Caco-2 (cell line): ENCODE results near the gene SMIM24. TPM values are rescaled to one million over a fixed set of nuclear protein-coding genes. Genes with fewer than 3 reads are reported as not detected.

ENCODE experiments used
- BruUV-seq: library from RNA; stranded (reverse); fragments of 400-500 nt; replicated peaks from 2 replicates; lab custom pipeline; 2021; lab: Mats Ljungman, UMichigan
- CTCF ChIA-PET: fragments of 300-600 bp; sonication (Branson Sonifier 250); formaldehyde crosslinking; loops from one replicate; lab custom pipeline; 2022; ENCODE audit warnings: antibody characterized with exemption; lab: Charles Lee
- POLR2A ChIA-PET: fragments of 300-600 bp; sonication (Branson Sonifier 250); formaldehyde crosslinking; loops from one replicate; lab custom pipeline; 2022; ENCODE audit warnings: antibody characterized with exemption; lab: Charles Lee
- DNase-seq, 2 experiments: peaks; one replicate each; pipeline versions ENCODE4 v3.0.0 to v3.0.0-alpha.2; 2020 to 2022
- H3K27me3 ChIP-seq: replicated peaks from 2 replicates; pipeline ENCODE4 v1.6.0; 2011; ENCODE audit warnings: low read length; ENCODE audit not compliant: control insufficient read depth, insufficient read depth
- H3K36me3 ChIP-seq: 2 replicates; pipeline ENCODE4 v1.5.1; 2011; ENCODE audit warnings: low read length; ENCODE audit not compliant: control insufficient read depth, insufficient read depth
- H3K4me1 ChIP-seq: fragments of 250-450 bp; sonication (Bioruptor Pico); 2 replicates; pipeline ENCODE4 v1.5.1; 2020; ENCODE audit warnings: mild to moderate bottlenecking
- H3K4me3 ChIP-seq: 2 replicates; pipeline ENCODE4 v1.5.1; 2011; ENCODE audit warnings: low read depth, mild to moderate bottlenecking, control low read depth, low read length
- H3K9me3 ChIP-seq: fragments of 250-450 bp; sonication (Bioruptor Pico); 2 replicates; pipeline ENCODE4 v1.5.1; 2020; ENCODE audit warnings: mild to moderate bottlenecking, moderate library complexity
- H3K27ac Mint-ChIP-seq: one replicate; pipeline ENCODE4 v1.8.0; 2022; ENCODE audit warnings: mixed read lengths; ENCODE audit not compliant: unreplicated experiment
- H3K27me3 Mint-ChIP-seq: one replicate; pipeline ENCODE4 v1.8.0; 2022; ENCODE audit warnings: mixed read lengths; ENCODE audit not compliant: insufficient read depth, unreplicated experiment
- H3K36me3 Mint-ChIP-seq: one replicate; pipeline ENCODE4 v1.8.0; 2022; ENCODE audit warnings: mild to moderate bottlenecking, mixed read lengths; ENCODE audit not compliant: insufficient read depth, unreplicated experiment
- H3K4me1 Mint-ChIP-seq: one replicate; pipeline ENCODE4 v1.8.0; 2022; ENCODE audit warnings: low read depth, mixed read lengths; ENCODE audit not compliant: unreplicated experiment
- H3K4me3 Mint-ChIP-seq: one replicate; pipeline ENCODE4 v1.8.0; 2022; ENCODE audit warnings: mild to moderate bottlenecking, moderate library complexity, mixed read lengths; ENCODE audit not compliant: unreplicated experiment
- H3K9me3 Mint-ChIP-seq: one replicate; pipeline ENCODE4 v1.8.0; 2022; ENCODE audit warnings: mixed read lengths; ENCODE audit not compliant: unreplicated experiment
- CTCF ChIP-seq, 2 experiments: fragments of 200-600 bp in 1 of 2; IDR thresholded peaks; 1 replicate in 1 of 2; 2 replicates in 1 of 2; pipeline versions ENCODE4 v1.5.1 to v1.8.0; 2011 to 2022; ENCODE audit warnings: antibody characterized with exemption in 1 of 2, control low read depth in 1 of 2, inconsistent platforms in 1 of 2, low read depth in 1 of 2, low read length in 1 of 2, mild to moderate bottlenecking in 1 of 2, moderate library complexity in 1 of 2; ENCODE audit not compliant: insufficient read depth in 1 of 2, severe bottlenecking in 1 of 2, unreplicated experiment in 1 of 2
- intact Hi-C: fragments of 100-400 bp; cut with micrococcal nuclease; formaldehyde crosslinking; loops from one replicate; pipeline ENCODE4 v1.10.0; 2022; ENCODE audit not compliant: unreplicated experiment
- total RNA-seq: library from RNA; stranded (reverse); gene quantifications from 2 replicates; pipeline ENCODE4 v1.2.3, GENCODE V29; 2022

SMIM24 gene
- total RNA-seq, 1 experiment from 2014 or later = 1.7 TPM

DNA sequence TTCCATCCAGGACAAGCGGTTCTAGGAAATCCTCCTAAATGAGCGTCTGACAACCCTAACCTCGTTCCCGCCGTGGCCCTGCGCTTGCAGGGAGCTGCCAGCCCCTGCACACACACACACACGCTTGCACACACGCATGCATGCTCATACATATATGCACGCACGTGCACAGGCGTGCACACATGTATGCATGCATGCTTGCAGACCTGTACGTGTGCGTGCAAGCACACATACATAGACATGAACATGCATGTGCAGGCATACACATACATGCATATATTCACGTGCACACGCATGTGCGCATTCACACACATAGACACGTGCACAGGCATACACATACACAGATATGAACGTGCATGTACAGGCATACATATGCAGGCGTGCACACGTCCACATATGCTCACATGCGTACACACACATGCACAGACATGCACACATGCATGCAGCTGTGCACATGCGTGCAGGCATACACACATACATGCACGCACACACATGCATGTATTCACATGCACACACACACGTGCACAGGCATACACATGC is 35.6 kb downstream of the SMIM24 start:
- Histone ChIP-seq H3K36me3 (no peaks in the 10 kb centered on the region), H3K9me3 (no peaks in the 10 kb centered on the region), H3K4me3 (no peak overlapping the region), H3K4me1 (no peaks in the 10 kb centered on the region), H3K27me3 (no peaks in the 10 kb centered on the region)
- ChIA-PET POLR2A (no interaction called here), CTCF (interaction anchor here (0.5 kb wide), 1 partner anchor 1493 kb away, joined by 4 read pairs; no protein-coding TSS in a partner anchor)
- peaks cover 7% of the 10 kb centered on the region for H3K4me1 Mint-ChIP-seq
- H3K4me3 Mint-ChIP-seq = no peak overlapping the region
- no TSS peak for BruUV-seq
- H3K36me3 Mint-ChIP-seq = no peaks in the 10 kb centered on the region
- no peak overlapping the region for H3K27ac Mint-ChIP-seq
- no peak for DNase-seq
- no peaks in the 10 kb centered on the region for H3K27me3 Mint-ChIP-seq
- intact Hi-C loops = no loop called here
- TF ChIP-seq CTCF (IDR thresholded peaks at IDR 0.05; ENCODE audit: insufficient read depth in 1 of 2, low read depth in 1 of 2, low read length in 1 of 2, severe bottlenecking in 1 of 2, unreplicated experiment in 1 of 2) = no peak
- H3K9me3 Mint-ChIP-seq = no peaks in the 10 kb centered on the region

GRCh38 chr19:3443840-3444694 is 36.3 kb downstream of the SMIM24 start:
- ChIA-PET POLR2A (no interaction called here), CTCF (interaction anchor here (0.5 kb wide), 1 partner anchor 1493 kb away, joined by 4 read pairs; no protein-coding TSS in a partner anchor)
- H3K27ac Mint-ChIP-seq = no peak overlapping the region
- no peak overlapping the region for H3K4me3 ChIP-seq
- no peaks in the 10 kb centered on the region for H3K27me3 Mint-ChIP-seq
- H3K27me3 ChIP-seq = no peaks in the 10 kb centered on the region
- peaks cover 7% of the 10 kb centered on the region for H3K4me1 Mint-ChIP-seq
- intact Hi-C loops = no loop called here
- BruUV-seq = no TSS peak
- no peak for TF ChIP-seq CTCF (IDR thresholded peaks at IDR 0.05; ENCODE audit: insufficient read depth in 1 of 2, low read depth in 1 of 2, low read length in 1 of 2, severe bottlenecking in 1 of 2, unreplicated experiment in 1 of 2)
- no peak overlapping the region for H3K4me3 Mint-ChIP-seq
- no peaks in the 10 kb centered on the region for H3K9me3 Mint-ChIP-seq
- no peaks in the 10 kb centered on the region for H3K9me3 ChIP-seq
- H3K4me1 ChIP-seq = no peaks in the 10 kb centered on the region
- H3K36me3 Mint-ChIP-seq = no peaks in the 10 kb centered on the region
- no peaks in the 10 kb centered on the region for H3K36me3 ChIP-seq
- DNase-seq = no peak

DNA sequence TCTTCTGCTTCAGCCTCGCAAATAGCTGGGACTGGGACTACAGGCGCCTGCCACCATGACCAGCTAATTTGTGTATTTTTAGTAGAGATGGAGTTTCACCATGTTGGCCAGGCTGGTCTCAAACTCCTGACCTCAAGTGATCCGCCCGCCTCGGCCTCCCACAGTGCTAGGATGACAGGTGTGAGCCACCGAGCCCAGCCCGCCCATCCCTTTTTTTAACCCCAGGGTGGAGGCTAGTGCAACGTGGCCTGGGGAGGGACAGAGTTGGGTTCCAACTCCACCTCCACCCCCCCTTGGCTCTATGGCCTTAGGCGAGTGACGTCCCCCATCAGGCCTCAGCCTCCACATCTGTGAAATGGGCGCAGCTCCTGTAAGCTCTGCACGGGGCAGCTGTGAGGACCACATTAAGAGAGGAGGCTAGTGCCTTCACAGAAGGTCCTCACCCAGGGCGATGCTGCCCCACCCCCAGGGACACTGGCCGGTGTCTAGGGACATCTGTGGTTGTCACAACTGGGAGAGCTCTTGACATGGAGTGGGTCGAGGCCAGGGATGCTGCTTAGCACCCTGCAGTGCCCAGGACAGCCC is 37.7 kb downstream of the SMIM24 start:
- no peak for DNase-seq
- no TSS peak for BruUV-seq
- Histone ChIP-seq H3K27me3 (no peaks in the 10 kb centered on the region), H3K4me1 (no peaks in the 10 kb centered on the region), H3K4me3 (no peak overlapping the region), H3K9me3 (no peaks in the 10 kb centered on the region), H3K36me3 (no peaks in the 10 kb centered on the region)
- intact Hi-C loops = no loop called here
- ChIA-PET POLR2A (no interaction called here), CTCF (interaction anchor here (0.6 to 1.0 kb wide), 3 partner anchors 43 to 822 kb away, joined by 4 to 7 read pairs (median 5); no protein-coding TSS in a partner anchor)
- H3K9me3 Mint-ChIP-seq = no peaks in the 10 kb centered on the region
- H3K27me3 Mint-ChIP-seq = no peaks in the 10 kb centered on the region
- no peaks in the 10 kb centered on the region for H3K36me3 Mint-ChIP-seq
- TF ChIP-seq CTCF (IDR thresholded peaks at IDR 0.05; ENCODE audit: insufficient read depth in 1 of 2, low read depth in 1 of 2, low read length in 1 of 2, severe bottlenecking in 1 of 2, unreplicated experiment in 1 of 2) = no peak
- H3K4me3 Mint-ChIP-seq = no peak overlapping the region
- H3K27ac Mint-ChIP-seq = no peak overlapping the region
- peaks cover 7% of the 10 kb centered on the region for H3K4me1 Mint-ChIP-seq
